ENCODE data around the gene ABCC12. TPM values are rescaled to one million over a fixed set of nuclear protein-coding genes. Genes with fewer than 3 reads are reported as not detected.
A peak's percentile ranks its signal among the peaks of the same experiment; 100 is the strongest.

ABCC12 gene
- total RNA-seq, 3 donors from 2014 or later = not detected

GRCh38 chr16:48131201-48131935 is 24.4 kb downstream of the ABCC12 start:
- no peak for ATAC-seq
- Mint-ChIP-seq H3K27me3 (ENCODE audit: low read depth) (peaks cover 5% of the 10 kb centered on the region), H3K36me3 (ENCODE audit: insufficient read depth) (no peaks in the 10 kb centered on the region), H3K4me1 (ENCODE audit: low read depth) (peaks cover 3% of the 10 kb centered on the region), H3K9me3 (no peaks in the 10 kb centered on the region), H3K4me3 (no peak overlapping the region)
- no peak for DNase-seq

DNA sequence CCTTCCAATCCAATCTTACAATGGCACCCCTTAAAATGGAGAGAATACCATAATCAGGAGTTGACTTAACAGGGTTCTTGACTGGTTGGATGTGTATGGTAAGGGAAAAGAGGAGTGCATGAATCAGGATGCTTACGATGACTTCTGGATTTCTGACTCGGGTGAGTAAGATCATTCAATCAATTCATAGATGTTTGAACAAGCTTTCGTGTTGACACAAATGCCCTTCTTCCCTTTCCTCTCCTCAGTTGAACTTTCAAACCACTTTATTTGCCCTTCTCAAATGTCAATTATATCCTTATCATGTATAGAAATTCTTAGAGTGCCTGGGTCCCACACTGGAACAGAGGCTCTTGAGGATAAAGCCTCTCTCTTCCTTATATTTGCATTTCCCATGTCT is 25.9 kb downstream of the ABCC12 start:
- Mint-ChIP-seq H3K4me1 (ENCODE audit: low read depth) (peaks cover 3% of the 10 kb centered on the region), H3K9me3 (no peaks in the 10 kb centered on the region), H3K36me3 (ENCODE audit: insufficient read depth) (no peaks in the 10 kb centered on the region), H3K27me3 (ENCODE audit: low read depth) (peaks cover 7% of the 10 kb centered on the region), H3K4me3 (no peak overlapping the region)
- DNase-seq (no peak), ATAC-seq (no peak)

DNA sequence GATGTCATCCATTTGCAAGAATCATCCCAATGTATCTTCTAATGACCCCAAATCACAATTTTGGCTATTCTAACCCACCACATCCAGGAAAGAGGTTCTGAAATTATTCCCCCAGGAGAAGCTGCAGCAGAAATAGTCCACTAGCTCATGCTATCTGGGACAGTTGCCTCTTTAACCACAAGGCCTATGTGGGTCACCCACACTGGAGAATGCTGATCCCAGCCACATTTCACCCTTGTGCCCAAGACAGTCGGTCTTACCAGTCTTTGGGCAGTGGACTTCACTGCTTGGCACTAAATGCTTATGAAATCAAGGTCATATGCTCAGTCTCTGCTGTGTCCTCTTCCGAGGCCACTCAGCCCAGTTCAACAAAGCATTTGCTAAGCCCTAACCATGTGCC is 27.0 kb downstream of the ABCC12 start:
- ATAC-seq = no peak
- Mint-ChIP-seq H3K9me3 (no peaks in the 10 kb centered on the region), H3K4me1 (ENCODE audit: low read depth) (peaks cover 3% of the 10 kb centered on the region), H3K27me3 (ENCODE audit: low read depth) (peaks cover 7% of the 10 kb centered on the region), H3K4me3 (no peak overlapping the region), H3K36me3 (ENCODE audit: insufficient read depth) (no peaks in the 10 kb centered on the region)
- no peak for DNase-seq

DNA sequence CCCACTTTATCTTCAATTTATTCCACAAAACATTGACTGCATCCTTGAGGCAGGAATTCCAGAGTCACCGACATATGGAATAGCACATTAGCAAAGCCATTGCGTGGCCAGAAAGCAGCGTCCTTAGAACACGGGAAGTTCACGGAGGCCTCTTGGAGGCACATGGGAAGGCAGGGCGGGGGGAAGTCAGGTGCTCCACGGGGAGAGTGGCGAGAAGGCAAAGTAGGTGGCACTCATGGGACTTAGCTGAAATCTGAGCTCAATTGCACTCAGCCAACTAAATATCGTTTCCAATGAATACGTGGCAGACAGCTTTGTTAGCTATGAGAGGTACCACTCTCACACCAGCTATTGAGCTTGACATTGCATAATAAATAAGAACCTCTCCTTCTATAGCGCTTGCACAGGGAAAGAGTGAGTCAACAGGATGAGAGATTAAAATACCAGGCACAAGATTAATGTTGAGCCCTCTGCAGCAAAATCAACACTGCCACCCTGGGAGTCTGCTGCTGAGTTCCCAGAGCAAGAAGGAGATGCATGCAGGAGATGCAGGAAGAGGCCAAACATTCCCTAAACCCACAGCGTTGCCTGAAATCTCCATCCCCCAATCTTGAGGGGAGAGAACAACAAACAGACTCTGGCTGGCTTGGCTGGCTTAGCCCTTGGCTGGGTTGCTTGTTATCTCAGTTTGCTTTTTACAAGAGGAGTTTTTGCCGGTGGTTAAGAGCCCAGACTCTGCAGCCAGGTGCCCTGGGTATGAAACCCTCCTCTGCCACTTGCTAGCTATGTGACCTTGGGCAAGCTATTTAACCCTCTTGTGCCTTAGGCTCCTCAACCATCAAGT is 28.8 kb downstream of the ABCC12 start:
- Mint-ChIP-seq H3K36me3 (ENCODE audit: insufficient read depth) (no peaks in the 10 kb centered on the region), H3K4me1 (ENCODE audit: low read depth) (peaks cover 16% of the 10 kb centered on the region), H3K27me3 (ENCODE audit: low read depth) (peaks cover 4% of the 10 kb centered on the region), H3K9me3 (no peaks in the 10 kb centered on the region), H3K4me3 (no peak overlapping the region)
- DNase-seq = no peak
- no peak for ATAC-seq

- Mint-ChIP-seq H3K36me3 (ENCODE audit: insufficient read depth) (no peaks in the 10 kb centered on the region), H3K4me3 (no peak overlapping the region), H3K9me3 (no peaks in the 10 kb centered on the region), H3K27me3 (ENCODE audit: low read depth) (peaks cover 4% of the 10 kb centered on the region), H3K4me1 (ENCODE audit: low read depth) (peaks cover 16% of the 10 kb centered on the region)
- no peak for DNase-seq
- ATAC-seq = no peak
Observed at GRCh38 chr16:48125888-48126287, 29.9 kb downstream of the ABCC12 start.

GRCh38 chr16:48124266-48124665 is 31.5 kb downstream of the ABCC12 start:
- peaks cover 16% of the 10 kb centered on the region for H3K4me1 Mint-ChIP-seq (ENCODE audit: low read depth)
- no peaks in the 10 kb centered on the region for H3K9me3 Mint-ChIP-seq
- peaks cover 3% of the 10 kb centered on the region for H3K27me3 Mint-ChIP-seq (ENCODE audit: low read depth)
- no peak for DNase-seq
- H3K36me3 Mint-ChIP-seq (ENCODE audit: insufficient read depth) = no peaks in the 10 kb centered on the region
- H3K4me3 Mint-ChIP-seq = no peak overlapping the region
- no peak for ATAC-seq

- DNase-seq = no peak
- ATAC-seq = peak; percentile 87 to 88
- H3K9me3 Mint-ChIP-seq = no peaks in the 10 kb centered on the region
- no peak overlapping the region for H3K4me3 Mint-ChIP-seq
- H3K4me1 Mint-ChIP-seq (ENCODE audit: low read depth) = peaks cover 16% of the 10 kb centered on the region
- no peaks in the 10 kb centered on the region for H3K36me3 Mint-ChIP-seq (ENCODE audit: insufficient read depth)
- peaks cover 3% of the 10 kb centered on the region for H3K27me3 Mint-ChIP-seq (ENCODE audit: low read depth)
Observed at GRCh38 chr16:48123104-48123788, 32.5 kb downstream of the ABCC12 start.

- Mint-ChIP-seq H3K9me3 (no peaks in the 10 kb centered on the region), H3K4me1 (ENCODE audit: low read depth) (peaks cover 13% of the 10 kb centered on the region), H3K27me3 (ENCODE audit: low read depth) (peaks cover 2% of the 10 kb centered on the region), H3K36me3 (ENCODE audit: insufficient read depth) (no peaks in the 10 kb centered on the region), H3K4me3 (no peak overlapping the region)
- no peak for DNase-seq
- no peak for ATAC-seq
Observed at GRCh38 chr16:48121276-48121675, 34.5 kb downstream of the ABCC12 start.

- DNase-seq (no peak), ATAC-seq (no peak)
- Mint-ChIP-seq H3K27me3 (ENCODE audit: low read depth) (peaks cover 3% of the 10 kb centered on the region), H3K4me1 (ENCODE audit: low read depth) (peaks cover 13% of the 10 kb centered on the region), H3K9me3 (no peaks in the 10 kb centered on the region), H3K36me3 (ENCODE audit: insufficient read depth) (no peaks in the 10 kb centered on the region), H3K4me3 (no peak overlapping the region)
Observed at GRCh38 chr16:48118841-48119240, 37.0 kb downstream of the ABCC12 start.

DNA sequence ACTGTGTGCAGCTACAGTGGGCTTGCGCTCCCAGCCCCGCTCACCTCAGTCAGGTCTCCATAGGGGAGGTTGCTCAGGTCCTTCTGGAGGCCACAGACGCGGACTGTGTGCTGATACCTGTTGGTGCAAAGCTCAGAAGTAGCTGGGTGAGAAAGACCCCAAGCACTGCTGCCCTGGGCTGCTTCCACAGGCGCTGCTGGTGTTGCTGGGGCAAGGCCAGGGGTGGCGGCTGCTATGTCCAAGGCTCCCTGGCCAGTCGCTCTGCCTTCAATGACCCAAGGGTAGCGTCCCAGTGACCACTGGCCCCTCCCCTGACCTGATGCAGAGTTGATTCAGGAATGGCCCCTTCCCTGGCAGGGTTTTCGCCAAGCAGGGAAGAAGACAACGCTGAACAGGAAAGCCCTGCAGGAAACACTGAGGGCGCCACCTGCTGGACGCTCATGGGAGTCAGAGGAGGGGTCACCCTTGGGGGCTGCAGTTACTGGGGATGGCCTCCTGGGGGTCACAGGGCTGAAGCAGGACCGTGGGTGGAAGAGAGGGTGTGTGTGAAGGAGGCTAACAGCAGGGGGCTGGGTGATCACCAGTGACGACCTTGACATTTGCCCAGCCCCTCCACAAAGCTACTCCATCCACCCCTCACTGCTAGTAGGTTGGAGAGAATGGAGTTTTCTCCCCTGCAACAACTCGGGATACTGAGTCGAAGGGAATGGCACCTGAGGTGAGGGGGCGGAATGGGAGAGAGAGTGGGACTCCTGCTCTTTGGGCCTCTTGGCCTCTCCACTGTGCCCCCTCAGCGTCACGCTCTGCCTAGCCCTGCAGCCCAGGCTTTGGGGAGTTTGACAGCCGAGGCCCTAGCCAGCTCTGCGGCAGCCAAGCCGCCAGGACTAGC is 38.3 kb downstream of the ABCC12 start:
- Mint-ChIP-seq H3K27me3 (ENCODE audit: low read depth) (peaks cover 3% of the 10 kb centered on the region), H3K9me3 (no peaks in the 10 kb centered on the region), H3K4me1 (ENCODE audit: low read depth) (peaks cover 1% of the 10 kb centered on the region), H3K36me3 (ENCODE audit: insufficient read depth) (no peaks in the 10 kb centered on the region), H3K4me3 (no peak overlapping the region)
- ATAC-seq (peak; percentile 80 to 81), DNase-seq (peak; percentile 33)

GRCh38 chr16:48115299-48115698 is 40.5 kb downstream of the ABCC12 start:
- H3K9me3 Mint-ChIP-seq = no peaks in the 10 kb centered on the region

DNA sequence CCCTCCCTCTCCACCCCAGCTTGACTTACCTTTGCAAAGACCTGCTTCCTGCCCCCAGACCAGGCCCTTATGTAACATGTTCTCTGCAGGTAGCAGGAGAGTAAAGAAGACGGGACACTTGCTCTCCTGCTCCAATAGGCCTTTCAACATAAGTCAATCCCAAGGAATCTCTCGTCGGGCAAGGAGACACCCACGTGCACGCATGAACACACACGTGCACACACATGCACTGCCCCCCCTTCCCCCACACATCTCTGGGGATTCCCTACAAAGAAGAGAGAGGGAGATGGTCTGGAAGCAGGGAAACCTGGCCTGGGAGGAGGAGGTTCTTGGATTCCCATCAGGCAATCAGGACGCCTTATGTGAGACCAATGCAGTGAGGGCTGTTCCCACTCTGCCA is 41.4 kb downstream of the ABCC12 start:
- Mint-ChIP-seq H3K36me3 (ENCODE audit: insufficient read depth) (no peaks in the 10 kb centered on the region), H3K9me3 (no peaks in the 10 kb centered on the region), H3K4me3 (no peak overlapping the region), H3K27me3 (ENCODE audit: low read depth) (peaks cover 3% of the 10 kb centered on the region), H3K4me1 (ENCODE audit: low read depth) (no peaks in the 10 kb centered on the region)
- ATAC-seq = no peak
- DNase-seq = no peak

More at GRCh38 chr16:48115299-48115698, 40.5 kb downstream of the ABCC12 start:
- DNase-seq (no peak), ATAC-seq (no peak)
- Mint-ChIP-seq H3K4me3 (no peak overlapping the region), H3K4me1 (ENCODE audit: low read depth) (no peaks in the 10 kb centered on the region), H3K36me3 (ENCODE audit: insufficient read depth) (no peaks in the 10 kb centered on the region), H3K27me3 (ENCODE audit: low read depth) (peaks cover 3% of the 10 kb centered on the region)

DNA sequence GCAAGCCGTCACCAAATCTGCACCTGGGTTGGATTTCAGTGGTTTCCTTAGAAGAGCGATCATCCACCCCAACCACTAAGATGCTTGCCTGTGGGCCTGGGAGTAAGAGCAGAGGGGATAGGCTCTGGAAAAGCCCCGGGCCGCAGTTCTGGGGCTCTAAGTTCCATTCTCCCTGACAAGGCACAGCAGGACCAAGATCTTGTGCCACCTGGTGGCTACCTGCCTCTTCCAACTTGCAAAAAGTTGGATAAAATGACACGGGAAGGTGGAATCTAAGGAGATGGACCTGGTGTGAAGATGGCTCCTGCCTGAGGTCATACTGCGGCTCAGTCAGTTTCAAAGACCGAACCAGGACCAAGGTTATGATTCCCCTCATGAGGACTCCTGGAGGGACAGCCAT is 42.3 kb downstream of the ABCC12 start:
- no peak overlapping the region for H3K4me3 Mint-ChIP-seq
- H3K4me1 Mint-ChIP-seq (ENCODE audit: low read depth) = no peaks in the 10 kb centered on the region
- no peaks in the 10 kb centered on the region for H3K9me3 Mint-ChIP-seq
- H3K27me3 Mint-ChIP-seq (ENCODE audit: low read depth) = peaks cover 3% of the 10 kb centered on the region
- no peak for ATAC-seq
- no peaks in the 10 kb centered on the region for H3K36me3 Mint-ChIP-seq (ENCODE audit: insufficient read depth)
- DNase-seq = no peak

DNA sequence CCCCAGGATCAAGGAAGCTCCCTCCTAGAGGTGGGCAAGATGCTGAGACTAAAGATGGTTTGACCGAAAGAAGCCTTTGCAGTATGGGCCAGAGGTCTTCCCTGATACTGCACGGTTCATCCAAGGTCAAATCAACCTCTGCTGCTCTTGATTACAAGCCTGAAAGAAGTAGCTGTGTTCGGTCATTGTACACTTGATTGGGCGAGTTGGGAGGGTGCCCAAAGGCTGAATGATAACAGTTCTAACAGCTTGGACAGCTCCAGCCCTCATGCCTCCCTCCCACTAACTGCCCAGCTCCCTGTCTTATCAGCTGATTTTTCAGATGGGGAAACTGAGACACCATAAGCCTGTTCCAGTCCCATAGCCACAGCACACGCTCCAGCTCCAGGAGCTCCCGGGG is 42.8 kb downstream of the ABCC12 start:
- no peak for DNase-seq
- H3K27me3 Mint-ChIP-seq (ENCODE audit: low read depth) = peaks cover 3% of the 10 kb centered on the region
- no peaks in the 10 kb centered on the region for H3K36me3 Mint-ChIP-seq (ENCODE audit: insufficient read depth)

More for the DNA sequence above, 42.8 kb downstream of the ABCC12 start:
- no peaks in the 10 kb centered on the region for H3K4me1 Mint-ChIP-seq (ENCODE audit: low read depth)
- no peaks in the 10 kb centered on the region for H3K9me3 Mint-ChIP-seq
- no peak overlapping the region for H3K4me3 Mint-ChIP-seq
- ATAC-seq = no peak

Measured in activated T-cell treated with anti-CD3 and anti-CD28 coated beads, Interleukin-2, amount 50 U/mL, for 4 hours (primary cell).